Ureter (tissue), 1 donor: Measurements from ENCODE around the gene RIPOR3. TPM values are rescaled to one million over a fixed set of nuclear protein-coding genes. Genes with fewer than 3 reads are reported as not detected.
"Not testable (repeated sequence)": the region's sequence is repeated elsewhere in the genome, so short reads cannot be mapped to it uniquely, and the experiment has no call there.

Source experiments
- DNase-seq: peaks from one replicate; pipeline ENCODE4 v3.0.0-alpha.2; 2020; ENCODE audit warnings: low spot score
- total RNA-seq: library from RNA; stranded (reverse); gene quantifications from one replicate; pipeline ENCODE4 v1.2.4, GENCODE V29; 2023
- donor health status: DM: yes; HTN: yes; CAD: no.

RIPOR3 gene
- total RNA-seq, 1 donor from 2014 or later, result 5.0 TPM

DNA sequence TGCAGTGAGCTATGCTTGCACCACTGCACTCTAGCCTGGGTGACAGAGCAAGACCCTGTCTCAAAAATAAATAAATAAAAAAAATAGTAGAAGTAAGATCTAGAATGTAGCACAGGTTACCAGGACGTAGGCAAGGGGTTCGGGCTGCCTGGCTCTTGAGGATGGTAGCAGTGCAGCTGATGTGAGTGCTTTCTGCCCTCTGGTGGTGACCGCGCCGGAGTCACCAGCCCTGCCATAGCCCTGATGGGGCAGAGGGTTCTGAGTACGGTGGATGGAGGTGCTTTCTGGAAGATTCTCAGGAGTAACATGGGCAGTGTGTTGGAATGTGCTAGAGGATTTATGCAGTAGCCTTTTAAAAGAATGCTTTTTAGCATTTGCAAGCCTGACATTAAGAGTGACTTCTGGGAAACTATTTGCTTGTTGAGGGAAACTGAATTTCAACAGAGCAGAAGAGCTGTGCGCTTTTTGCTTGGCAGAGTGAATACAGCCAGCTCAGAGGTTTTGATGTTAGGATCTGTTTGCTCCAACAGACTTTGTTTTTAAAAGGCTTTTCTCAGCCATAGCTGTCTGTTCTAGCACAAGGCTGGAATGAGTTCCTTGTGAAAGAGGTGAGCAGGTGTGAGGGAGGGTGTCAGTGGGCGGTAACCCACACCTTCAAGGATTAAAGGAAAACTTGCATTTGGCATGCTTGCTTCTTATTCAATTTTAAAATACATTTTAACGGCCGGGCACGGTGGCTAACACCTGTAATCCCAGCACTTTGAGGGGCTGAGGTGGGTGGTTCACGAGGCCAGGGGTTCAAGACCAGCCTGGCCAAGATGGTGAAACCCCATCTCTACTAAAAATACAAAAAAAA is 115.2 kb downstream of the RIPOR3 start:
- no peak for DNase-seq

DNA sequence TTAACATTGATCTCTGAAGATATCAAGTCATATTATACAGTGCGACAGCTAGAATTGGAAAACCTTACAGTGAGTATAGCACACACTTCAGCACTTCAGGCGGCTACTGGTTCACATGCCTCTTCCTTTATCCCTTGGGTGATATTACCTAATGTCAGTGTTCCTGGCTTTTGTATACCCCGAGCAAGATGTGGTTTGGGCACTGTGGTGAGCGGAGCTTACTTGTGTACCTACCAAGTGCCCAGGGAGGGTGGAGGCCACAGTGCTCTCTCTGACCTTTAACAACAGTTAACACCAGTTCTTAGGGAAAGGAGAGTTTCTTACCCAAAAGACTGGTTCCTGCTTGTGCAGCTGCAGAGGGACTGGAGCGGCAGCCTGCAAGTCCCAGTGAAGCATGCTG is 116.8 kb downstream of the RIPOR3 start:
- no peak for DNase-seq

DNA sequence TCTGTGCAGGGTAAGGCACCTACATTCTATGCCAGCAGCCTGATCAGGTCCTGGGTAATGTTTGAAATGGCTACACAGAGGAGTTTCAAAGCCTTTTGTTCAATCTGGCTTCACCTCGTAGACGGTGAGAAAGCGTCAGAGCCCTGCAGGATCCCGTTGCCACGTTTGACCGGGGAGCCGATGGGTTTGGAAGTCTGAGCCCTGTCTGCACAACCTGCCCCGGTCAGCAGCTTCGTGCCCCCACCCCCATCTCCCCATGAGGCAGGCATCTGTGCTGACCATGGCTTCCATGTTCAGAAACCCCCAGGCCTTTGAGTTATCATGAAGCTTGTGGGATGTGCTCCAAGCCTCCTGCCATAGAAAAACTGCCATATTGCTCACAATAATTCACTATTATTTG is 117.2 kb downstream of the RIPOR3 start:
- no peak for DNase-seq

DNA sequence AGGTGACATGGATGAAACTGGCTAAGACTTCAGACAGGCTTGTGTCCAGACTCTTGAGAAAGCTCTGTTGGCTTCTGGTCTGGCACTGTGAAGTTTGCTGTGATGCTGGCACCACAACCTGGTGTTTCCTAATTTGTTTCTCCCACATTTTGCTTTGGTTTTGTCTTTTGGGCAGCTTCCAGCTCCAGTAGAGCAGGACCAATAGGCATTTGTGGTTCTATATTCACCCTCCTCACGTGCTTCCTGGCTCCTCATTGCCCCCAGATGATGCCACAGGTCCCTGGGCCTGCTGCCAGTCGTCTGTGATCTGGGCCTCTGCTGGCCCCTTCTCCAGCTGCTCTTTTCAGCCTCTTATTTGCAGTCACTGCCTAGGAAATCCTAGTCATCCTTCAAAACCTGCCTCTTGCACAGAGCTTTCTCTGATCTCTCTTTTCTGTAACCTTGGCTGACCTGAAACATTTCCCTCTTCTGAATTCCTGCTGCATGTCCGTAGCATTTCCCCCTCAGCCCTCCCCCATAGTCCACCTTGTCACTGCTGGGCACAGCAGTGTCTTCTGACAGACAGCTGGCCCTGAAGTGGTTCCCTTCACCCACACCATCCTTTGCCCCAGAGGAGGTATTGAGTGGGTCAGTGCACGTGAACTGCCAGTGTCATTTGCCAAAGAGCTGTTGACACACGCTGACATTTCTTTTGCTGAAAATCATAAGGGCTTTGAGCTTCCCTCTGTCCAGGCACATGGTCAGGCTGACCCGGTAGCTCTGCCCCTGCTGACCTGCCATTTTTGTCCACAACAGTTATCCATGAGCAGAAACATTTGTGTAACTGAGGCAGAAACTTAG is 118.2 kb downstream of the RIPOR3 start:
- DNase-seq, result no peak

DNA sequence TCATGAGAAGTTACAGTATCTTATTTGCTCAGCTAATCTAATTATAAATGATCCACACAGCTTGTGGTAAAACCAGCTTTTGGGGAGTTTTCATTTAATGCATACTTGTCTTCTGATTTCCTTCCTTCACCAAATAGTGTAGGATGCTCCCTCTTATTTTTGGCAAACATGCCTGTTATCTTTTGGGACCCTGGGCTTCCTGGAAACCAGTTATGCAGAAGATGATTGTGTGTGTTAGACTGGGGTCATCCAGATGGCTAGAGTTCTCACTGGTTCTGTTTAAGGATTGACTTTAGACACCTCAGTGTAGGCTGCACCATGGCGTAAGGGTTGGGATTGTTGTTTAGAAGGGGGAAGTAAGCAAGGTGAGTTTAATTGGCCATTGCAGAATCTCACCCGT is 119.9 kb downstream of the RIPOR3 start:
- no peak for DNase-seq

DNA sequence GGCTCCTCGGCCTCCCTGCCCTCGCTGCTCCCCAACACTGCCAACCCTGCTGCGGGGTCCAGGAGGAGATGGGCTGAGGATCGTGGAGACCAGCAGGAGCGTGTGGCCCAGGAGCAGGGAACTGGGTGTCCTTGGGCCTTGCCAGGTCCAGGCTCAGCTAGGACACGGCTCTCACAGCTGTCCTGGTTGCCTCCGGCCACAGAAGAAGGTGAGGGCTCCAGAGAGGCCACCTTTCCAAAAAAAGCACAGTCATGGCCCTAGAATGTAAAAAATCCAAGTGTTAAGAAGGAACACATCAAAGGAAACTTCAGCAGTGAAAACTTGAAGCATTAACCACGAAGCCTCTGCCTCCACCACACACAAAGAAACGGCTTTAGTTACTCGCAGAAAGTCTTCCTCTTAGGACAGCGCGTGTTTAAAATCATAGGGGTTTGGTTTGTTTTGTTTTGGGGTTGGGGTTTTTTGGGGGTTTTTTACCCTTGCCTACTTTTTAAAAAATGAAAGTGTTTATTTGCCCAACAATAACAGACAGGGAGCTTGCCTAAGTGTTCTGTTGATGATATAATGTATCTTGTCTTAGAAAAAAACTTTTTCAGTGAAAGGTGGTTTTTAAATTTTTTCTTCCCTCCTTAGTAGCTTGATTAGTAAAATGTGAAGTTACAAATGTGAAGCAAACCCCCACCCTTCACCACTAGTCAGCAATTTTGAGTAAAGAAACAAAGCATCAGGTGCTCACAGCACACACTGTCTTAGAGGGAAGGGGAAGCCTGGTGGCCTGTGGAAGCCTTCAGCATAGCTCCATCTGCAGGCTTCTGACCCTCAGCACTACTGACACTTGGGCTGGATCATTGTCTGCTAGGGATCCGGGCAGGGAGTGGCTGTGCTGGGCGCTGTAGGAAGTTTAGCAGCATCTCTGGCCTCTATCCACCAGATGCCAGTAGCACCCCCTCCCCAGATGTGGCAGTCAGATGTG is 121.2 kb downstream of the RIPOR3 start:
- DNase-seq, result no peak

DNA sequence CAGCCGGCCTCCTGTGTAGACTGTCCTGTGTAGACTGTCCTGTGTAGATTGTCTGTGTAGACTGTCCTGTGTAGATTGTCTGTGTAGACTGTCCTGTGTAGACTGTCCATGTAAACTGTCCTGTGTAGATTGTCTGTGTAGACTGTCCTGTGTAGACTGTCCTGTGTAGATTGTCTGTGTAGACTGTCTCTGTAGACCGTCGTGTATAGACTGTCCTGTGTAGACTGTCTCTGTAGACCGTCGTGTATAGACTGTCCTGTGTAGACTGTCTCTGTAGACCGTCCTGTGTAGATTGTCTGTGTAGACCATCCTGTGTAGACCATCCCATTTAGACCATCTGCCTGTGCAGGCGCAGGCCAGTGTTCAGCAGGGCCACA is 121.9 kb downstream of the RIPOR3 start:
- not testable (repeated sequence) for DNase-seq

DNA sequence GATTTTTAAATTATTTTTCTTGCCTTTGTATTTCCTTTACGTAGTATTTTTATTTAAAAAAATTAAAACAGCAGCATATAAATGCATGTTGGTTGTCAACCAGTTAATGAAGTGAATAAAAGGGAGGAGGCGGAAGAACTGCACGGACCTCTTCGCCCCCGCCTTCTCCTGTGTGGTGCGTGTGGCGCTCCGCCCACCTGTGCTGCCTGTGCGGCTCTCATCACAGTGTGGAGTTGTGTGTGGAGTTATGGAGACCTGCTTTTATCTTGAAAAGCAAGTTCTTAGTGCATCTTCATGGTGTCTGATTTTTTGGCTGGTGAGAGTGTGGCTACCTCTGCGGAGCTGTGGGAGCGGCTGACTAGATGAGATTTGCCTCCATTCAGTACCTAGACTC is 122.8 kb downstream of the RIPOR3 start:
- no peak for DNase-seq

DNA sequence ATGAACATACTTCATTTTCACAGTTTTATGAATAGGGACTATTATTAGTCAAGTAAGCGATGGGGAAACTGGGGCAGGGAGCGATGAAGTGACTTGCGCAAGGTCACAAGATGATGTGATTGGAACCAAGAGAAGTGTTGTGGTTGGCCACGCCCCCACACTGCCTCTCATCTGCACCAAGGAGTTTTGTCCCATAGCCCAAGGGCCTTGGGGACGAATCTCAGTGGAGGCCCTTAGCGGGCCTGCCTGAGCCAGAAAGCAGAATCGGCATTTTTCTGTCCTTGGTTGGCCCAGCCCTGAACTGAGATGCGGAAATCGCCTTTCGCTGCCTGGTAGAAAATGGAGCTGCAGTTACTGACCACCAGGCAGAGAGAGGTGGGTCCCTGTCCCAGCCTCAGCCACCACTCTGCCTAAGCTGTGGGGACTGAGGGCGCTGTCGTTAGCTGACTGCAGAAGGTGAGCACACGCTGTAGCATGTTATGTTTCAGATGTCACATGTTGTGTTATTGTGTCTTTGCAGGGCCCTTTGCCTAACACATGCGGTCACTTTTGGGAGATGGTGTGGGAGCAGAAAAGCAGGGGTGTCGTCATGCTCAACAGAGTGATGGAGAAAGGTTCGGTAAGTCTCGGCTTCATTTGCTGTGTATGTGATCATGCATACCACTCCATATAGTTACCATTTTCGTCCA is 123.3 kb downstream of the RIPOR3 start:
- DNase-seq, result no peak

DNA sequence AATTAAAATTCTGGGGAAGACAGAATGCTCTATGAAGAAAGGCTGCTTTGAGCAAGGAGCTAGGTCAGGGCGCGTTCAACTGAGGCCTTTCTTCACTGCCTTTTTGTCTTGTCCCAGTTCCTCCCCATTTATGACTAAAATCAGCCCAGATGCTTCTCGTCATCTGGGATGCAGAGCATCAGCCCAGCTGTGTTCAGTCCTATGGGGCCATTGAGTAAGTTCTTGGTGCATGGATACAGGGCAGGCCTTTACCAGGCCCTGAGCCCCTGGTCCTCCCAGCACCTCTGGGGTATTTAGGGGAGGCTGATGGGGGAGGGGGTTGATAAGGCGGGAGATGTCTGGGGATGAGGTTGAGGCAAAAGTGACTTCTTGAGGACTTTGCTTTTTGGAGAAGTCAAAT is 125.5 kb downstream of the RIPOR3 start:
- no peak for DNase-seq

DNA sequence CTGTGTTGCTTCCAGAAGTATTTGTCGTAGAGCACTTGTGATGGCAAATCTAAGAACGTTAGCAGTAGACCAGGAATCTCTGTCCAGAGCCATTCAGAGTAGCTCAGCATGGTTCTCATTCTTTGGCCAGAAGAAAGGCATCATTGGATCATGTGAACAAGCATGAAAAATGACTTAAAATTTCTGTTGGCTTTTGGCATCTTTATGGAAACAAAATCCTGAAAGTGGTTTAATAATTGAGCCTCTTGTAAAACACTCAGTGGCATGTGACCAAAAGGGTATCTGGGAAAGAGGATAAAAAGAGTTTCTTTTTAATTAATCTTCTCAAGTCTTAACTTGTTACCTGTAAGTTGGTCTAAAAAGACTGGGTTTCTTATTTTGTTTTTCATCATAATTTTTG is 126.0 kb downstream of the RIPOR3 start:
- DNase-seq, result no peak

DNA sequence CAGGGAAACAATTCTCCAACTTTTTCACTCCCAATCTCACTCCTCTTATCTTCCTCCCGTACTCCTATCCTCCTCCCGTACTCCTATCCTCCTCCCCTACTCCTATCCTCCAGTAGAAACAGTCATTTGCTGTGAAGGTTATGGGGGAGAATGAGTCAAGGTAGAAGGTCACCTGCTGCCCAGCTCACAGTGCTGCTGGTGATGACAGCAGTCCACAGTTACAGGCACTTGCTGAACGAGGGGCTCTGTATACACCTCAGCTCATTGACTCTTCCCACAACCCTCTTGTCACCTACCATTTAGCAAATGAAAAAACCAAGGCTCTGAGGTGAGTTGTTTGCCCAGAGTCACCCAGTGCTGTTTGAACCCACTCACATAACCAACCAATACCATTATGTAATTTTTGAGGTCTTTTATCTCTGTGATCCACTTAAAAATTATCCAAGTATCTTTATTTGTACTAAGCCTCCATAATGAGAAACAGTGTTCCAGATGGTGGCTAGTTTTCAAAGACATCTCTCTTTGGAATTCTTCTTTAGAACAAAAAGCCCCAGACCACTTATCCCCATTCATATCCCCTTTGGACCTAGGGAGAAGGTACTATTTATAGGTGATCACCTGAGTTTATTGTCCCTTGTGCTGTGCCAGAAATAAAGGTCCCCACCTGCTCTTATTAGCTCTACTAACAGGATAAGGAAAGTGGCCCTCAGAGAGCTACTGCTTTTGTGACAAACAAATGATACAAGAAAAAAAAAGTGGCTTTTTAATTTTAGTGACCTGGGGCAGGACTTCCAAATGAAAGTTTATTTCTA is 128.0 kb downstream of the RIPOR3 start:
- DNase-seq, result no peak

DNA sequence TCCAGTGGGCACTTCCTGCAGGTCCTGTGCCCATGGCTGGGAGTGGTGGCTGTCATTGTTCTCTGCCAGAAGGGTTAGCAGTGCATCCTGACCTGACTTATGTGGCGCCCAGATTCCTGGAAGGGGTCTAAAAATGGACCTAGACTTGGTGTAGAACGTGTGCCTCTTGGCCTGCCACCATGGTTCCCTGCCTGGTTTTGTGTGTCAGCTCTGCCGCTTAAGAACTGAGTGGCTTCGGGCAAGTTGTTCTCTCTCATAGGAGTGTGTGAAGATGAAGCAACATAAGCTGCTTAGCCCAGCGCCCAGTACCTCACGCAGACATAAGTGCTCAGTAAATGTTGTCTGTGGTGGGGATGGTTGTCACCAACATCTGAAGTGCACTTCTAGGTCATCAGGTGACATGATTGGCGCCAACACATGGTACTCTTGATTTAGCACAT is 129.1 kb downstream of the RIPOR3 start:
- DNase-seq, result no peak

DNA sequence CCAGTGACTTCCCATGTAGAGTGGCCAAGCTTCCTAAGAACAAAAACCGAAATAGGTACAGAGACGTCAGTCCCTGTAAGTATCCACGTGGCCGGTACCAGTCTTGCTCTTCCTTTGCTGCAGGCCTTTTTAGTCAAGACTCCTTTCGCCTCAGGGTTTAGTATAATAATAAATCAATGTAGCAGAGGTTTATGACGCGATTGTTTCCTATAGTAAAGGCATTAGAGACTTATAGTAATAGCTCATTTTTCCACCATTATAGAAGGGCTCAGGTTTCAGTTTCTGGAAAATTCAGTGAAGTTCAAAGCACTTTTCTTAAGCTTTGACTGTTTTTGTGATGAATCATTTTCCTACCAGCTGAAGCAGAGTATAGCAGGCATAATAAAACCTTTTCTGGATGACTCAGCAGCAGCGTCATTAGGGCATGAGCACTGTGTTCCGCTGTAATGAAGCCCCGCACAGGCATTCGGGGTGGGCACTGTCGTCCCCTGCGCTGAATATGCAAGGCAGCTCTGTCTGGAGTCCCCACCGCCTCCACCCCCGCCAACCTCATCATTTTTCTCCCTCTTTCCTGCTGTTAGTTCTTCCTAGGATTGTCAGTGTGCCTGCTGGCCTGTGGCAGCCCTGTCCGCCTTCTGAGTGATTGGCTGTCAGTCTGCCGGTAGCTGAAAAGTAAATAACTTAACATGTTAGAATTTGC is 129.8 kb downstream of the RIPOR3 start:
- DNase-seq, result no peak

DNA sequence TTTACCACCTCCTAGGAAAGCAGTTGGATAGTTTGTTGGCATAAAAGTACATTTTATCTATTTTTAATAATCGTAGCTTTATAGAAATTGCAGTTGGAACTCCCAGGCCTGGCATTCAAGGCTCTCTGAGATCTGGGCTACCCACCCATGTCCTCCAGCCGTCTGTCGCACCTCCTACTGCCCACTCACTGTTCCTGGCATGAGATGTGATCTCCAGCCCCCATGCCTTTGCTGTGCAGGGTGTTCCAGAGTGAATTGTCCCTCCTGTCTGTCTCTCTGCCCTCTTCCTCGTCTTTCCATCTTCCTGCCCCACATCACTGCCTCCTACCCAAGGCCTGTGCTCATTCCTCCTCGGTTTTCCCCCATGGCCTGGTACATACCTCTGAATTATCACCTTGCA is 130.5 kb downstream of the RIPOR3 start:
- no peak for DNase-seq

DNA sequence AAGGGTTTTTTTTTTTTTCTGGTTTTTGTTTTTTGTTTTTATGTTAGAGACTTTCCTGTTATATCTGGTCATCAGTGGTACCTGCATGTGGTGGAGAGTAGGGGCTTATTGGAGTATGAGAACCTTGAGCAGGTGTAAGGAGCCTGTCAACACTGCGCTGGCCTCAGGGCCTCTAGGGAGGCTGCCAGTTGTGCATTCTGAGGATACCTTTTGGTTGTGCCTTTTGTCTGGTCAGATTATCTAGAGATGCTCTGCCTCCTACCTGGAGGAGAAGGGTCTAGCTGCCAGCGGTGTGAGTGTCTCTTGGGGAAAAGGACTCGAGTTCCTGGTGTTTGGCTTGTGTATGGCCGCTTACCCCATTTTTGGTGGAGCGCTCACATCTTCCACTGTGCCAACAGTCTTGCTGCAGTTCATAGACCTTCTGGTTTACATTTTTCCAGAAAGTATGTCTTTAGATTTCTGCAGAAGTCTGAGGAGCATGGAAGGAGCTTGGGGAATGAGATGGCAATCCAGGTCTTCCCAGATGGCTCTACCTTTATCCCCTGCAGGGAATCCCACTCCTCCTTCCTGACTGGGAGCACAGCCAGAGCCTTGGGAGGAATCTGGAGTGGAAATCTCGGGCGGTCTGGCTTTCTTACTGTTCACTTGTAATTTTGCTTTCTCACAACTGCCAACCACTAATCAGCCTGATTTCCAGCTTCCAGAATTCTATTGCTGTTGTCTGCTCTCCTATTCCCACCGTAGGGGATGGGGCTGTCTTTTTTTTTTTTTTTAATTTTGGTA is 131.3 kb downstream of the RIPOR3 start:
- DNase-seq, result no peak

DNA sequence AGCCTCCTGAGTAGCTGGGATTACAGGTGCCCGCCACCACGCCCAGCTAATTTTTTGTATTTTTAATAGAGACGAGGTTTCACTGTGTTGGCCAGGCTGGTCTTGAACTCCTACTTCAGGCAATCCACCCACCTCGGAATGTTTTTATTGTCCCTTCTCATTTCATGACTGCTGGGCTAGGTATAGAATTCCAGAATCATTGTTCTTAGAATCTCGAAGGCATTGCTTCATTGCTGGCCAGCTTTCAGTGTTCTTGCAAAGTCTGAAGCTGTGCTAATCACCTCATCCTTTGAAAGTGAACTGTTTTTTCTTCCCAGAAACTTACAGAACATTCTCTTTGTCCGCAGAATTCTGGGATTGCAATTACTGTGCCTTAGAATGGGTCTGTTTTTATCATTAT is 132.2 kb downstream of the RIPOR3 start:
- no peak for DNase-seq

DNA sequence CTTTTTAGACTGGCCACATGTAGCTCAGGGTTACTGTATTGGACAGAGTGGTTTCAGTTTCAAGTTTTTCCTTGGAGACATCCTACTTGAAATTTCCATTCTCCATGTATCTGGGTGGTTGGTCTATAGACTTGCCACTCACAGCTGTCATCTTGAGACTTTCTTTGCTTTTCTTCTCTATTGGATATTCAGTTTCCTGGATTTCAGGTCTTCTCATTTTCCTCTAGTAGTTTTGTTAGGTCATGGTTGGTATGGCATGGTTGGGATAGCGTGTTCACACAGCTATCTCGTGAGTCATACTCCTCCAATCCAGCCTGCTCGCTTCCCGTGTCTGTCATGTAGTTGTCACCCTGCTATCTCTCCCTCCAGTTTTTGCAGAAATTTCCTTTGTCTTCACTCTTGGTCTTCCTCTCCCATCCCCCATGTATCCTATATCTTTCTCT is 132.8 kb downstream of the RIPOR3 start:
- no peak for DNase-seq
